NT2/D1 (cell line): Measurements from ENCODE around the gene GON4L.
"Not testable (repeated sequence)": the region's sequence is repeated elsewhere in the genome, so short reads cannot be mapped to it uniquely, and the experiment has no call there.

Experiments used
- SUZ12 ChIP-seq: IDR thresholded peaks from 2 replicates; pipeline ENCODE4 v1.6.1; 2011; ENCODE audit not compliant: insufficient read length, insufficient read depth; ENCODE audit errors: extremely low read depth
- YY1 ChIP-seq: IDR thresholded peaks from 2 replicates; pipeline ENCODE4 v1.6.1; 2011; ENCODE audit not compliant: insufficient read length, insufficient read depth
- ZNF274 ChIP-seq: IDR thresholded peaks from 2 replicates; pipeline ENCODE4 v1.6.1; 2011; ENCODE audit warnings: mild to moderate bottlenecking, low read depth, low read length

DNA sequence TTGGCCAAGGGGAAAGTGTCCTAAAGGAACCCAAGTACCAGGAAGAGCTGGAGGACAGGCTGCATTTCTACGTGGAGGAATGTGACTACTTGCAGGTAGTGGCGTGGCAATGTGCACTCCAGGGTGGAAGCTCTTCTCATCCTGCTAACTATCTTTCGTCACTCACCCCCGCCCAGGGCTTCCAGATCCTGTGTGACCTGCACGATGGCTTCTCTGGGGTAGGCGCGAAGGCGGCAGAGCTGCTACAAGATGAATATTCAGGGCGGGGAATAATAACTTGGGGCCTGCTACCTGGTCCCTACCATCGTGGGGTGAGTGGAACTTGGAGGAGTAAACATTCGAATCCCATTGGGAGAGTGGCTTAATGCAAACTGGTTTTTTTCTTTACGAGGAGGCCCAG lies 109.4 kb downstream of the GON4L start:
- TF ChIP-seq ZNF274, YY1, SUZ12: not testable (repeated sequence)
